ENCODE results near the gene NDUFA11.

NDUFA11 gene

DNA sequence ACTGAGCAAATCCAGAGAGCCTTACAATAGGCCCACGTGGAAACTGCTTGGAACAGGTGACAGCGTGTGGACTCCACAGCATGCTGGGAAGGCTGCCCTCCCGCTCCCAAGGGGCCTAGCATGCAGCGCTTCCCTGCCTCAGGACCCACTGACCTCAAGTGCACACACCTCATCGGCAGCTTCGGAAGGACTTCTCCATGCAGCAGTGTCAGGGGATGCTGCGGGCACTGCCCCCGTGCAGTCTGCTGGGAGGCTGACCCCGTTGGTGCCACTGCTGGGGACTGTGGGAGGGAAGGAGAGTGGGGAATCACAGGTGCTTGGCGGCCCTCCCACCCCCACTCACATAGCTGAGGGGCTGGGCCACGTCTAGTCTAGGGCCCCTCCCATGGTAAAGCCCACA is 27.7 kb upstream of the NDUFA11 start:
- peaks cover 67% of the 10 kb centered on the region for H3K36me3 ChIP-seq
- no peak for DNase-seq
- H3K9me3 ChIP-seq (ENCODE audit: severe bottlenecking), result no peaks in the 10 kb centered on the region
- TF ChIP-seq, protein P1, sequence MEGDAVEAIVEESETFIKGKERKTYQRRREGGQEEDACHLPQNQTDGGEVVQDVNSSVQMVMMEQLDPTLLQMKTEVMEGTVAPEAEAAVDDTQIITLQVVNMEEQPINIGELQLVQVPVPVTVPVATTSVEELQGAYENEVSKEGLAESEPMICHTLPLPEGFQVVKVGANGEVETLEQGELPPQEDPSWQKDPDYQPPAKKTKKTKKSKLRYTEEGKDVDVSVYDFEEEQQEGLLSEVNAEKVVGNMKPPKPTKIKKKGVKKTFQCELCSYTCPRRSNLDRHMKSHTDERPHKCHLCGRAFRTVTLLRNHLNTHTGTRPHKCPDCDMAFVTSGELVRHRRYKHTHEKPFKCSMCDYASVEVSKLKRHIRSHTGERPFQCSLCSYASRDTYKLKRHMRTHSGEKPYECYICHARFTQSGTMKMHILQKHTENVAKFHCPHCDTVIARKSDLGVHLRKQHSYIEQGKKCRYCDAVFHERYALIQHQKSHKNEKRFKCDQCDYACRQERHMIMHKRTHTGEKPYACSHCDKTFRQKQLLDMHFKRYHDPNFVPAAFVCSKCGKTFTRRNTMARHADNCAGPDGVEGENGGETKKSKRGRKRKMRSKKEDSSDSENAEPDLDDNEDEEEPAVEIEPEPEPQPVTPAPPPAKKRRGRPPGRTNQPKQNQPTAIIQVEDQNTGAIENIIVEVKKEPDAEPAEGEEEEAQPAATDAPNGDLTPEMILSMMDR (IDR thresholded peaks at IDR 0.05; ENCODE audit: low read depth, low read length), result no peak
- H3K27me3 ChIP-seq (ENCODE audit: insufficient read depth, low read depth, severe bottlenecking), result no peaks in the 10 kb centered on the region
- no peak overlapping the region for H3K4me3 ChIP-seq (ENCODE audit: low read depth, low read length)
- peak overlapping the region; percentile 78; the same call in 1 of the 2 replicates for H3K27ac ChIP-seq

DNA sequence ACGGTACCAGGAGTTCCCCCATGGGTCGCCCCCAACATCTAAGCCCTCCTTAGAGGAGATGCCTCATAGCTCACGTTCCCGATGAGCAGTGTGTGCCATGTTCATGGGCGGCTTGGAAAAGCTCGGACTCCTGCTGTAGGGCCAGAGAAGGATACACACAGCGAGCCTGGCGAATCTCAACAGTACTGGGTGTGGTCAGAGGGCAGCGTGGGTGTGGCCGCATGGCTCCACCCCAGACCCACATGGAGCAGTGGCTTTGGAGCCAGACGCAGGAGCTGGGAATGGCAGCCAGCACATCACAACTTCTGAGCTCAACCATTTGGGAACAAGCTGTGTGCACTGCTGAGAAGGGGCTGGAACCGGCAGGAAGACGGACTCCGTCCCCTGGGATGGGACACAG is 26.0 kb upstream of the NDUFA11 start:
- TF ChIP-seq, protein P1 (IDR thresholded peaks at IDR 0.05; ENCODE audit: low read depth, low read length), result no peak
- Histone ChIP-seq H3K4me3 (ENCODE audit: low read depth, low read length) (no peak overlapping the region), H3K27me3 (ENCODE audit: insufficient read depth, low read depth, severe bottlenecking) (no peaks in the 10 kb centered on the region), H3K27ac (no peak overlapping the region), H3K9me3 (ENCODE audit: severe bottlenecking) (no peaks in the 10 kb centered on the region), H3K36me3 (peaks cover 80% of the 10 kb centered on the region)
- DNase-seq, result no peak

DNA sequence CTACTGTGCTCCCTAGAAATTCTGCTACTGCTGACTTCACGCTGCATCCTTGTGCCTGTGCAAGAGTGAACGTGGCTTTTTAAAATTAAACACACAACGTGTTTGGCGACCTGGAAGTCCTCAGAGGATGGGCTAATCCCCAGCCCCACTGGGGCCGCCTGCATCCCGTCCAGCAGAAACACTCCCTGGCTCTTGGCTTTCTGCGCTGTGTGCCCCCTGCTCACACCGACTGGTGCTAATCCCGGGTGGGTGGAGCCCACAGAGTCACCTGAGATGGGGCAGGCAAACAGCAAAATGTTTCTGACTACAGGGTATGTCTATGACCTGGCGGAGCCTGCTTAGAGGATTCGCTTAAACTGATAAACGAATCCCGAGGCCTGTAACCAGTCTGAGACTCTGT is 25.6 kb upstream of the NDUFA11 start:
- Histone ChIP-seq H3K27me3 (ENCODE audit: insufficient read depth, low read depth, severe bottlenecking) (no peaks in the 10 kb centered on the region), H3K9me3 (ENCODE audit: severe bottlenecking) (no peaks in the 10 kb centered on the region), H3K36me3 (peaks cover 84% of the 10 kb centered on the region), H3K4me3 (ENCODE audit: low read depth, low read length) (no peak overlapping the region), H3K27ac (no peak overlapping the region)
- DNase-seq, result no peak
- TF ChIP-seq, protein P1 (IDR thresholded peaks at IDR 0.05; ENCODE audit: low read depth, low read length), result no peak

DNA sequence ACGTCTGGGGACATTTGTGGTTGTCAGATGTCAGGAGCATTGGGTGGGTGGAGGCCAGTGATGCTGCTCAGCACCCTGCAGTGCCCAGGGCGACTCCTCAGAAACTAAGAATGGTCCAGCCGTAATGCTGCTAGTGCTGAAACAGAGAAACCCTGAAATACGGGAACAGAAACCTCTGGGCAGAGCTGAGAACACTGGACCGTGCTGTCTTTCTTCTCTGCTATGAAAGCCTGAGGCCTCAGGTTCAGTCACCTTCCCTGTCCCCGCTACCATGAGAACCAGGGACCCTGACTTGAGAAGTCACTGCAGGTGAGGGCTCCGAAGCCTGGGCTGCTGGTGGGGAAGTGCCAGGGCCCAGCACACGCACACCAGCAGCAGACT is 23.8 kb upstream of the NDUFA11 start:
- Histone ChIP-seq H3K36me3 (peaks cover 95% of the 10 kb centered on the region), H3K27ac (no peak overlapping the region), H3K27me3 (ENCODE audit: insufficient read depth, low read depth, severe bottlenecking) (no peaks in the 10 kb centered on the region), H3K4me3 (ENCODE audit: low read depth, low read length) (no peak overlapping the region), H3K9me3 (ENCODE audit: severe bottlenecking) (no peaks in the 10 kb centered on the region)
- DNase-seq, result no peak
- TF ChIP-seq, protein P1 (IDR thresholded peaks at IDR 0.05; ENCODE audit: low read depth, low read length), result no peak

DNA sequence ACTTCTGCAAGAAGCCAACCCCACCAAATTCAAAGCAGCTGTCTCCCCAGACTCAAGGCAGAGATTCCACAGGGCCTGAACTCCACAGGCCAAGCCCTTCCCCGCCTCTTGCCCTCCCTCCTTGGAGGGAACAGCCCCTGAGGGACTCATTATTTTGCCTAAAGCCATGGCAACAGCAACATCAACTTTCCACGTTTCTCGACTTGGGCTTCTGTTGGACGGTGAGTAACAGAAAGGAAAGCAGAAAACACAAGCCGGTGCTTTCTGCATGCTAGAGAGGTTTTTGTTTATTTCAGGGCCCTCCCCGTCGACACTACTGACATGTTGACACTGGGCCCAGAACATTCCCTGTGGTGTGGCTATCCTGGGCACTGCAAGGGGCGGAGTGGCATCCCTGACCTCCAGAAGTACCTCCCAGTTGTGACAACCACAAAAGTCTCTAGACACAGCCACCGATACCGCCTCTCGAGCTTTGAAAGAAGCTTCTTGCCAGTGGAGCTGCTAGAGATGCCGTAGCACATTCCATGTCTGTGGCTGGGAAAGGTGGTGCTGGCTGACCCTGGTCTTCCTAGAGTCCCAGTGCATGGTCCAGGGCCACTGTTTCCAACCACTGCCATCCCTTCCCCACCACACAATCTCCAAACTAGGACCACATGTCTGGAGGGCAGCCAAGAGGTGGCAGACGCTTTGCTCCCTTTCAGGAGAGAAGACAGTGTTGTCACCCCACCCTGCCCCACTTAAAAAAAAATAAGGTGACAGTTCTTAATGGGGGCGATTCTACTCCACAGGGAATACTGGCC is 23.3 kb upstream of the NDUFA11 start:
- Histone ChIP-seq H3K36me3 (peaks cover 100% of the 10 kb centered on the region), H3K9me3 (ENCODE audit: severe bottlenecking) (no peaks in the 10 kb centered on the region)
- DNase-seq, result no peak

More for the DNA sequence above, 23.3 kb upstream of the NDUFA11 start:
- TF ChIP-seq, protein P1 (IDR thresholded peaks at IDR 0.05; ENCODE audit: low read depth, low read length), result no peak
- Histone ChIP-seq H3K27ac (no peak overlapping the region), H3K27me3 (ENCODE audit: insufficient read depth, low read depth, severe bottlenecking) (no peaks in the 10 kb centered on the region), H3K4me3 (ENCODE audit: low read depth, low read length) (no peak overlapping the region)
